Loucy (cell line): ENCODE results near the gene TCF7.

Experiments used
- H2AFZ ChIP-seq: fragments of 200-600 bp; sonication (generic); 2 replicates; pipeline ENCODE4 v1.6.0; 2016; ENCODE audit warnings: antibody characterized with exemption, mild to moderate bottlenecking, low read length, moderate library complexity
- H3F3A ChIP-seq: fragments of 200-600 bp; 2 replicates; pipeline ENCODE4 v1.6.0; 2016; ENCODE audit warnings: antibody characterized with exemption, low read depth, mild to moderate bottlenecking
- H3K27me3 ChIP-seq: fragments of 200-600 bp; sonication (generic); 2 replicates; pipeline ENCODE4 v1.6.1; 2014; ENCODE audit warnings: low read length, mild to moderate bottlenecking; ENCODE audit not compliant: insufficient read depth, poor library complexity, severe bottlenecking
- H3K36me3 ChIP-seq: fragments of 200-600 bp; sonication (generic); 2 replicates; pipeline ENCODE4 v1.6.1; 2016; ENCODE audit warnings: low read length; ENCODE audit not compliant: insufficient read depth
- H3K4me1 ChIP-seq: fragments of 200-600 bp; sonication (generic); 2 replicates; pipeline ENCODE4 v1.5.1; 2014; ENCODE audit warnings: low read length, mild to moderate bottlenecking; ENCODE audit not compliant: insufficient read depth, poor library complexity, severe bottlenecking
- H3K4me2 ChIP-seq: fragments of 200-600 bp; sonication (generic); 2 replicates; pipeline ENCODE4 v1.6.0; 2014; ENCODE audit warnings: antibody characterized with exemption, low read length, low read depth, mild to moderate bottlenecking; ENCODE audit not compliant: poor library complexity, severe bottlenecking
- H3K4me3 ChIP-seq: fragments of 200-600 bp; sonication (generic); 2 replicates; pipeline ENCODE4 v1.5.1; 2014; ENCODE audit warnings: low read length, mild to moderate bottlenecking, mixed read lengths; ENCODE audit not compliant: poor library complexity, severe bottlenecking
- H3K79me2 ChIP-seq: fragments of 200-600 bp; sonication (generic); 2 replicates; pipeline ENCODE4 v1.6.1; 2014; ENCODE audit warnings: low read length; ENCODE audit not compliant: insufficient read depth
- H3K9ac ChIP-seq: fragments of 200-600 bp; sonication (generic); 2 replicates; pipeline ENCODE4 v1.6.0; 2014; ENCODE audit warnings: mild to moderate bottlenecking, low read depth, low read length, moderate library complexity; ENCODE audit not compliant: poor library complexity, severe bottlenecking
- H3K9me2 ChIP-seq: fragments of 200-600 bp; sonication (generic); replicated peaks from 2 replicates; pipeline ENCODE4 v1.6.1; 2016; ENCODE audit warnings: low read depth, low read length, mixed read lengths
- H3K9me3 ChIP-seq: fragments of 200-600 bp; sonication (generic); 2 replicates; pipeline ENCODE4 v1.6.1; 2014; ENCODE audit warnings: mild to moderate bottlenecking, antibody characterized with exemption, low read length, low read depth; ENCODE audit not compliant: insufficient read depth
- H4K20me1 ChIP-seq: fragments of 200-600 bp; sonication (generic); 2 replicates; pipeline ENCODE4 v1.6.0; 2014; ENCODE audit warnings: antibody characterized with exemption, low read length, mild to moderate bottlenecking; ENCODE audit not compliant: insufficient read depth, poor library complexity, severe bottlenecking
- EZH2phosphoT487 ChIP-seq: fragments of 200-600 bp; IDR thresholded peaks from 2 replicates; pipeline ENCODE4 v1.6.1; 2018; ENCODE audit warnings: antibody characterized with exemption, mild to moderate bottlenecking, moderate library complexity, borderline replicate concordance
- TF ChIP-seq, protein P1 (sequence below): fragments of 200-600 bp; sonication (generic); conservative IDR thresholded peaks from 2 replicates; pipeline ENCODE4 v1.5.1; 2014; ENCODE audit warnings: mild to moderate bottlenecking, antibody characterized with exemption, low read length

TCF7 gene

DNA sequence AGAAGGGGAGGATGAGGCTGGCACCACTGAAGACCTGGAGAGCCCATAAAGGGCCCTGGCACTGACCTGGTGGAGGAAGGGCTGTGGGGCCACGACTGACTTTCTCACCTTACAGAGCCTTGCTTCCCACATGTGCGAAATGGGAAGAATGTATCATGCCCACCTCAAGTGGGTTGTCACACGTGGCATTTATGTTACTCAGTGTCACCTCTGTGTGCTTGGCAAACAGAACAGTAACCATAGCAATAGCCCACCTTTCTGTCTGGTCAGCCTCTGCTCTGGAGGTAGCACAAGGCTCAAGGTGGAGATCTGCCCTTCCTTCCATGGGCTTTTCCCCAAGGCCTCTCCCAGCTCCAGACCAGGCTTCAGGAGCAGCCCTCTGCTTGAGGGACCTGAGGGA, 16.7 kb downstream of the TCF7 start:
- Histone ChIP-seq H3K9me3 (no peaks in the 10 kb centered on the region), H3K4me1 (no peaks in the 10 kb centered on the region), H3K4me3 (no peak overlapping the region), H4K20me1 (no peaks in the 10 kb centered on the region), H2AFZ (no peak overlapping the region), H3K36me3 (no peaks in the 10 kb centered on the region), H3K9me2 (no peaks in the 10 kb centered on the region), H3K4me2 (no peak overlapping the region), H3K9ac (no peak overlapping the region), H3K27me3 (no peaks in the 10 kb centered on the region), H3F3A (no peaks in the 10 kb centered on the region), H3K79me2 (no peaks in the 10 kb centered on the region)
- TF ChIP-seq, protein P1, sequence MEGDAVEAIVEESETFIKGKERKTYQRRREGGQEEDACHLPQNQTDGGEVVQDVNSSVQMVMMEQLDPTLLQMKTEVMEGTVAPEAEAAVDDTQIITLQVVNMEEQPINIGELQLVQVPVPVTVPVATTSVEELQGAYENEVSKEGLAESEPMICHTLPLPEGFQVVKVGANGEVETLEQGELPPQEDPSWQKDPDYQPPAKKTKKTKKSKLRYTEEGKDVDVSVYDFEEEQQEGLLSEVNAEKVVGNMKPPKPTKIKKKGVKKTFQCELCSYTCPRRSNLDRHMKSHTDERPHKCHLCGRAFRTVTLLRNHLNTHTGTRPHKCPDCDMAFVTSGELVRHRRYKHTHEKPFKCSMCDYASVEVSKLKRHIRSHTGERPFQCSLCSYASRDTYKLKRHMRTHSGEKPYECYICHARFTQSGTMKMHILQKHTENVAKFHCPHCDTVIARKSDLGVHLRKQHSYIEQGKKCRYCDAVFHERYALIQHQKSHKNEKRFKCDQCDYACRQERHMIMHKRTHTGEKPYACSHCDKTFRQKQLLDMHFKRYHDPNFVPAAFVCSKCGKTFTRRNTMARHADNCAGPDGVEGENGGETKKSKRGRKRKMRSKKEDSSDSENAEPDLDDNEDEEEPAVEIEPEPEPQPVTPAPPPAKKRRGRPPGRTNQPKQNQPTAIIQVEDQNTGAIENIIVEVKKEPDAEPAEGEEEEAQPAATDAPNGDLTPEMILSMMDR: no peak
- TF ChIP-seq EZH2phosphoT487: no peak

DNA sequence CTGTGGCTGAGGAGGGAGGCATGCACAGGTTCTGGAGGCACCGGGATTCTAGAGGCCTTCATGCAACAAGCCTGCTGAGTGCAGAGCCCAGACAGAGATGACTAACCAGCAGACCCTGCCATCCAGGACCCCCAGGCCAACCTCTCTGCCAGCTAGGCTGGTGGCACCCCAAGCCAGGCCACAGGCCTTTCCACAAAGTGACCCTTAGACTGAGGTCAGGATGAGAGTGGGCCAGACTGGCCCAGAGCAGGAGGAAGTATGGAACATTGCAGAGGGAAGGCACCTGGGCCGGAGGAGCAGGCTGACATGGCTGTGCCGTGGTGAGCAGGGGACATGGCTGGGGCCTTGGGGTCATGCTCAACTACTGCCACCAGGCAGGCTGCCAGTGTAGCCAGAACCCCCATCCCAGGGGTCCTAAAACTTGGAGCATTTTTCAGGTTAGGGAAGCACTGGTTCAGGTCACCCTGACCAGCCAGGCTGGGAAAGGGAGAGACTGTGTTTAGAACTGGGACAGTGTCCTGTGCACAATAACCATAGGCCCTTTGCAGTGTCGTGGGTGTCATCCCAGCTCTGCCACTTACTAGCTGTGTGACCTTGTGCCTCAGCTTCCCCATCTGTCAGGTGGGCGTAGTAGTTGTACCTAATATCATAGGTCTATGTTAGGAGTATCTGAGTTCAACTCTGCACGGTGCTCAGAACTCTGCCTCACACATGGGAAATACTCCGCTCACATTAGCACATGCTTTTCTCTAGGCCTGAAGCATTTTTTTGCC, 17.3 kb downstream of the TCF7 start:
- H3K27me3 ChIP-seq: no peaks in the 10 kb centered on the region
- H2AFZ ChIP-seq: no peak overlapping the region
- H3F3A ChIP-seq: no peaks in the 10 kb centered on the region
- H3K36me3 ChIP-seq: peaks cover 2% of the 10 kb centered on the region; the same call in 1 of the 2 replicates
- H3K4me3 ChIP-seq: no peak overlapping the region
- H4K20me1 ChIP-seq: no peaks in the 10 kb centered on the region
- H3K9me3 ChIP-seq: no peaks in the 10 kb centered on the region
- no peak for TF ChIP-seq EZH2phosphoT487
- TF ChIP-seq, protein P1: no peak
- H3K9me2 ChIP-seq: no peaks in the 10 kb centered on the region
- no peak overlapping the region for H3K9ac ChIP-seq
- H3K4me1 ChIP-seq: peaks cover 2% of the 10 kb centered on the region
- H3K79me2 ChIP-seq: no peaks in the 10 kb centered on the region
- no peak overlapping the region for H3K4me2 ChIP-seq

DNA sequence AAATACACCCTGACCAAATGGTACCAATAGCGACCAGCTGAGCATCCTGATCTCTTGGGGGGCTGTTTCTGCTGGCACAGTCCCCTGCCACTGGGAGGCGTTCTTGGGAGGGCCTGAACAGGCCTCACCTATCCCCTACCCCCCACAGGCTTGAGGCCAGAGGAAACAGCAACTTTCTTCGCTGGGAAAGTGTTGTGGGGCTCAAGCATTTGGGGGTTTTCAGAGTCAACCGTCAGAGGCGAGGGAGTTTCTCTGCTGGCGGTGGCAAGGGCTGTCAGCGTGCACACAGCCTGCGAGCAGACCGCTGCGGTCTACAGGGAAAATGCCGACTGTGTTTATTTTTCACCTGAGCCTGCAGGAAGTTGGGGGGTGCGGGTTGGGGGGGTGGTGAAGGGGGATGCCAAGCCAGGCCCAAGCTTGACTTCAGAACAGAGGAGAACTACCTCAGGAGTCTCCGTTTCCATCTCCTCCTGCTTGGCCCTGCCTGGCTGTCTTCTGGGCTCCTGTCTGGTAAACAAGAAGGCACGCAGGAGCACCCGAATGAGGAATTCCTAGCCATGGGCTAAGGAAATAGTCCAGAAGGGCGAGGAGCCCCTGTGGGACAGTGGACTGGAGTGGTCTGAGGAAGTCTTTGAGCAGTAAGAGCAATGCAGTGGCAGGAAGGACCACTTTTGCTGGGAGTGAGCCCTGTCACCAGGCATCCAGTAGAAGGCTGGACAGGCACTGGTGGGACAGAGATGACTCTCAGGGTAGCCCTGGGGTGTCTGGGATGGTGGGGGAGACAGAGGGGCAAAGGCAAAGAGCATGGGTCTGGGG, 18.1 kb downstream of the TCF7 start:
- no peaks in the 10 kb centered on the region for H3K9me2 ChIP-seq
- no peaks in the 10 kb centered on the region for H4K20me1 ChIP-seq
- no peak overlapping the region for H3K9ac ChIP-seq
- no peaks in the 10 kb centered on the region for H3K9me3 ChIP-seq
- peaks cover 8% of the 10 kb centered on the region for H3K4me1 ChIP-seq
- no peaks in the 10 kb centered on the region for H3K27me3 ChIP-seq
- H3K79me2 ChIP-seq: no peaks in the 10 kb centered on the region
- no peak overlapping the region for H2AFZ ChIP-seq
- no peak overlapping the region for H3K4me2 ChIP-seq
- no peak overlapping the region for H3K4me3 ChIP-seq
- TF ChIP-seq, protein P1: no peak; the same call in 1 of the 2 replicates
- no peak for TF ChIP-seq EZH2phosphoT487
- no peaks in the 10 kb centered on the region for H3F3A ChIP-seq
- peaks cover 4% of the 10 kb centered on the region; the same call in 1 of the 2 replicates for H3K36me3 ChIP-seq
